KMS-11 (cell line): ENCODE measurements around the gene PCF11.
"Not testable (repeated sequence)": the region's sequence is repeated elsewhere in the genome, so short reads cannot be mapped to it uniquely, and the experiment has no call there.

Experiments
- H2AFZ ChIP-seq: fragments of 200-600 bp; sonication (generic); 2 replicates; pipeline ENCODE4 v1.6.1; 2016; ENCODE audit warnings: antibody characterized with exemption, mixed run types, low read depth
- H3K27ac ChIP-seq: fragments of 200-600 bp; sonication (generic); 2 replicates; pipeline ENCODE4 v1.6.1; 2016; ENCODE audit warnings: mild to moderate bottlenecking, mixed run types
- H3K27me3 ChIP-seq: fragments of 200-600 bp; sonication (generic); 2 replicates; pipeline ENCODE4 v1.6.1; 2017; ENCODE audit warnings: mild to moderate bottlenecking, low read depth, mixed run types, moderate library complexity; ENCODE audit not compliant: insufficient read depth
- H3K36me3 ChIP-seq: fragments of 200-600 bp; sonication (generic); 2 replicates; pipeline ENCODE4 v1.6.1; 2017; ENCODE audit warnings: mild to moderate bottlenecking, mixed run types; ENCODE audit not compliant: insufficient read depth
- H3K4me1 ChIP-seq: fragments of 200-600 bp; sonication (generic); 2 replicates; pipeline ENCODE4 v1.6.1; 2016; ENCODE audit warnings: mild to moderate bottlenecking, low read depth, mixed run types; ENCODE audit not compliant: poor library complexity, severe bottlenecking
- H3K4me2 ChIP-seq: fragments of 200-600 bp; sonication (generic); 2 replicates; pipeline ENCODE4 v1.7.0; 2016; ENCODE audit warnings: mild to moderate bottlenecking, mixed run types
- H3K4me3 ChIP-seq: fragments of 200-600 bp; sonication (generic); IDR thresholded peaks from 2 replicates; pipeline ENCODE4 v1.6.1; 2017; ENCODE audit warnings: low read depth, low read length, mixed read lengths; ENCODE audit not compliant: insufficient read depth
- H3K79me2 ChIP-seq: fragments of 200-600 bp; sonication (generic); 2 replicates; pipeline ENCODE4 v1.6.1; 2016; ENCODE audit warnings: low read depth, mixed run types; ENCODE audit not compliant: insufficient read depth
- H3K9ac ChIP-seq: fragments of 200-600 bp; sonication (generic); 2 replicates; pipeline ENCODE4 v1.6.1; 2016; ENCODE audit warnings: mild to moderate bottlenecking, mixed run types
- H4K20me1 ChIP-seq: fragments of 200-600 bp; sonication (generic); 2 replicates; pipeline ENCODE4 v1.6.1; 2016; ENCODE audit warnings: mild to moderate bottlenecking, mixed run types; ENCODE audit not compliant: insufficient read depth
- CTCF ChIP-seq: fragments of 200-600 bp; sonication (generic); conservative IDR thresholded peaks from 2 replicates; pipeline ENCODE4 v1.6.1; 2017; ENCODE audit warnings: low read depth, mild to moderate bottlenecking, antibody characterized with exemption, low read length, moderate library complexity, mixed read lengths

Gene PCF11

GRCh38 chr11:83195649-83196048 lies 38.7 kb downstream of the PCF11 start:
- TF ChIP-seq CTCF = no peak
- Histone ChIP-seq H3K4me2 (peak overlapping the region; percentile 88; the same call in 1 of the 2 replicates), H2AFZ (no peak overlapping the region), H3K27ac (no peak overlapping the region), H3K36me3 (0 out of 2 replicates have a peak, but pooled peaks cover 4% of the 10 kb centered on the region), H3K9ac (no peak overlapping the region), H3K4me1 (peaks cover 18% of the 10 kb centered on the region), H4K20me1 (no peaks in the 10 kb centered on the region), H3K79me2 (peaks cover 19% of the 10 kb centered on the region), H3K4me3 (no peak overlapping the region), H3K27me3 (no peaks in the 10 kb centered on the region)

GRCh38 chr11:83200035-83200434 lies 43.1 kb downstream of the PCF11 start:
- no peak for TF ChIP-seq CTCF
- no peak overlapping the region for H3K4me3 ChIP-seq
- no peaks in the 10 kb centered on the region for H3K27me3 ChIP-seq
- no peaks in the 10 kb centered on the region for H4K20me1 ChIP-seq
- peaks cover 6% of the 10 kb centered on the region for H3K4me1 ChIP-seq
- H3K9ac ChIP-seq = no peak overlapping the region
- no peak overlapping the region for H2AFZ ChIP-seq
- H3K79me2 ChIP-seq = no peaks in the 10 kb centered on the region
- H3K27ac ChIP-seq = no peak overlapping the region
- no peaks in the 10 kb centered on the region for H3K36me3 ChIP-seq
- no peak overlapping the region for H3K4me2 ChIP-seq

GRCh38 chr11:83205608-83206185 lies 48.8 kb downstream of the PCF11 start:
- Histone ChIP-seq H3K9ac (no peak overlapping the region), H3K4me1 (no peaks in the 10 kb centered on the region), H3K4me2 (no peak overlapping the region), H4K20me1 (no peaks in the 10 kb centered on the region), H2AFZ (no peak overlapping the region), H3K27ac (no peak overlapping the region), H3K4me3 (no peak overlapping the region), H3K27me3 (no peaks in the 10 kb centered on the region), H3K36me3 (no peaks in the 10 kb centered on the region), H3K79me2 (no peaks in the 10 kb centered on the region)
- no peak for TF ChIP-seq CTCF

- Histone ChIP-seq H3K36me3 (no peaks in the 10 kb centered on the region), H3K27ac (no peak overlapping the region), H3K9ac (no peak overlapping the region), H3K4me1 (no peaks in the 10 kb centered on the region), H3K27me3 (no peaks in the 10 kb centered on the region), H3K4me3 (no peak overlapping the region), H3K79me2 (no peaks in the 10 kb centered on the region), H4K20me1 (no peaks in the 10 kb centered on the region), H3K4me2 (no peak overlapping the region), H2AFZ (no peak overlapping the region)
- TF ChIP-seq CTCF = no peak
Measured at GRCh38 chr11:83206221-83206620, 49.3 kb downstream of the PCF11 start.

GRCh38 chr11:83206771-83207382 lies 49.9 kb downstream of the PCF11 start:
- not testable (repeated sequence) for H3K79me2 ChIP-seq, H3K9ac ChIP-seq, H3K4me2 ChIP-seq, H3K27me3 ChIP-seq, H3K36me3 ChIP-seq, H2AFZ ChIP-seq, H3K27ac ChIP-seq, H3K4me3 ChIP-seq, H3K4me1 ChIP-seq, H4K20me1 ChIP-seq
